ENCODE measurements around the gene KCNT1. TPM values are rescaled to one million over a fixed set of nuclear protein-coding genes. Genes with fewer than 3 reads are reported as not detected.
A peak's percentile ranks its signal among the peaks of the same experiment; 100 is the strongest.
"Not testable (repeated sequence)": the region's sequence is repeated elsewhere in the genome, so short reads cannot be mapped to it uniquely, and the experiment has no call there.

Gene KCNT1
- total RNA-seq: under 0.01 TPM in 1 of 2 replicates, not detected in the other

DNA sequence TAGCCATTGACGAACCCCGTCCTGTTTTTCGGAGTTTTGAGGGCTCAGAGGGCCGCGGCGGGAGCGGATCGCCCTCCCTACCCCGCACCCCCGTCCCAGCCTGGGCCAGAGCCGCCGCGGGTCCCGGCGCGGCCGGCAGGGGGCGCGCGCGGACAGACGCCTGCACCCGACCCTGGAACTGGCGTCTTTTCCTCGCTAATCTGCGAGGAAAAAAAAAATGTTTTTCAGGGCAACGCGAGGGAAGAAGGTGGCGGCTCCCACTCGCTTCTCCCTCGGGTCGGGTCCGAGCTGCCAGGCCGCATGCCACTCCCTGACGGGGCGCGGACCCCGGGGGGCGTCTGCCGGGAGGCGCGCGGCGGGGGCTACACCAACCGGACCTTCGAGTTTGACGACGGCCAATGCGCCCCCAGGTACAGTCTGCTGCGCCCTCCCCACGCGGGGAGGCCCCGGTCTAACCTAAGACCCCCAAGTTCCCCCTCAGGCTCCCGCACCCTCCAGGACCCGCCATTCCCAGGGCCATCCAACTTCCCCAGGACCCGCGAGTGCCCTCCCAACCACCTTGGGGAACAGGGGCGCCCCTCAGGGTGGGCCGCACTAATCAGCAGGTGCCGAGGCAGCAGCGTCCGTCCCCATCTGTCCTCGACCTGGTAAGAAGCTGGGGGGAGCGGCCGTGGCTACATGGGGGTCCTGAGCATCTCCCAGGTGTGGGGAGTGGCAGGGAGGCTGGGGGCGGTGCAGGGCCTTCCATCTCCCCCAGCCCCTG is at the start of gene KCNT1:
TSS of gene KCNT1 (plus strand) at position 227 of the 763 bp plus-strand sequence. CDS start at position 301, 74 bp downstream.
- DNase-seq (ENCODE audit: low read depth in 2 of 2): peak; percentile 36 to 53

DNA sequence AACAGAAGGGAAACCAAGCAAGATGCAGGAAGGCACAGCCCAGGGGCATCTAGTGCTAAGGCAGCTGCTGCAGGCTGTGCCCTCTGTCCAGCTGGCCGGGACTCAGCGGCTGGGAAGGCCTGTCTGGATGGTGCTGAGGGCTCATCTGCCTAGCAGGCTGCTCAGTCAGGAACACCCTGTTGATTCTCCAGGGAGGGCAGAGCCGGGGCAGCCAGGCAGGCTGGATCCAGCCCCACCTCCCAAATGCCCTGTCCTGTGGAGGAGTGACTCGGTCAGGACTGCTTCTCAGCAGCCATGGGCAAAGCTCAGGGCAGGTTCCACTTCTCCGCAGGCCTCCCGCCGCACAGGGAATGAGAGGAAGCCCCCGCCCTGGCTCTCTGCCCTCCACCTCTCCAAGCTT is 46.7 kb upstream of the KCNT1 start:
- no peak for DNase-seq (ENCODE audit: low read depth in 2 of 2)

DNA sequence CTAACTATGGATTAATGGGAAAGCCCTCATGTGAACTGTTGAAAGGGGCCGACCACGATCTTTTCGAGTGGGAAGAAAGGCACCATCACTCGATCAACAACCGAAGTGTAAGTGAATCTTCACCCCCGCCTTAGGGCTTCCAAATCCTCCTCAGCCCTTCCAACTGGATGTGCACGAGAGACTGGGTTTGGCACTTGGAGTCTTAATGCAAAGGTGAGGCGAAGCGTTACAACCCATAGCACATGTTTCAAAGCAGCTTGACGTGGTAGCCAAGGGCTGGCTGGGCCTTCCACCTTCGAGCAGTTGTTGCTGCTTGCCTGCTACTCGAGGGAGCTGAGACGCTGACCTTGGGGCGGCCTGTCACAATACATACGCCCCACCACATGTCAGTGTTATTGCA is 44.6 kb upstream of the KCNT1 start:
- no peak for DNase-seq (ENCODE audit: low read depth in 2 of 2)

DNA sequence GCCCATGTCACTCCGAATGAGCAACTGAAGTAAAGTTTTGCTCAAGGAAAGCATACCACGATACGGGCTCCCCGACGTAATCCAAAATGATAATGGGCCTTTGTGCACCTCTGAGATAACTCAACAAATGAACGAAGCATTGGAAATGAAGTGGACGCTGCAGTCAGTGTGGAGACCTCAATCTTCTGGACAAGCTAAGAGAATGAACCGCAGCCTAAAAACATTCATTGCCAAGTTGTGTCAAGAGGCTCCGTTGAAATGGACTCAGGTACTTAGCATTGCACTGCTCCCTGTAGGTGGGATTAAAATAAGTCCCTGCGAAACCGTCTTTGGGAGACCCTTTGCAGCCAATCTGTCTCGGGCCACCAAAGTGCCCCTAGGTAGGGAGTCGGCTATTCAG is 42.7 kb upstream of the KCNT1 start:
- DNase-seq (ENCODE audit: low read depth in 2 of 2): no peak

DNA sequence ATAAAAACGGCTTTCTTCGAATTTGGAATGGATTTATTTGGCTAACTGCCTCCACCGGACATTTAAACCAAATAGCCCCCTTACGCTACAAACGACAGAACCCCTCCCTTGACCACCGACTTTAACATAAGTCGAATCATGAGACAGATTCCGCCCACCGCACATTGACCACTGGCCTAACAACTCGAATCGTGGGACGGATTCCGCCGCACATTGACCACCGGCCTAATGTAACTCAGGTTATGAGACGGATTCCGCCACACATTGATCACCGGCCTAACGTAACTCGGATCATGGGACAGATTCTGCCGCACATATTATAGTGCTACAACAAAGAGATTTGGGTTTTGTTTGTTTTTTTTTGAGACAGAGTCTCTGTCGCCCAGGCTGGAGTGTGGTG is 41.6 kb upstream of the KCNT1 start:
- DNase-seq (ENCODE audit: low read depth in 2 of 2): no peak

DNA sequence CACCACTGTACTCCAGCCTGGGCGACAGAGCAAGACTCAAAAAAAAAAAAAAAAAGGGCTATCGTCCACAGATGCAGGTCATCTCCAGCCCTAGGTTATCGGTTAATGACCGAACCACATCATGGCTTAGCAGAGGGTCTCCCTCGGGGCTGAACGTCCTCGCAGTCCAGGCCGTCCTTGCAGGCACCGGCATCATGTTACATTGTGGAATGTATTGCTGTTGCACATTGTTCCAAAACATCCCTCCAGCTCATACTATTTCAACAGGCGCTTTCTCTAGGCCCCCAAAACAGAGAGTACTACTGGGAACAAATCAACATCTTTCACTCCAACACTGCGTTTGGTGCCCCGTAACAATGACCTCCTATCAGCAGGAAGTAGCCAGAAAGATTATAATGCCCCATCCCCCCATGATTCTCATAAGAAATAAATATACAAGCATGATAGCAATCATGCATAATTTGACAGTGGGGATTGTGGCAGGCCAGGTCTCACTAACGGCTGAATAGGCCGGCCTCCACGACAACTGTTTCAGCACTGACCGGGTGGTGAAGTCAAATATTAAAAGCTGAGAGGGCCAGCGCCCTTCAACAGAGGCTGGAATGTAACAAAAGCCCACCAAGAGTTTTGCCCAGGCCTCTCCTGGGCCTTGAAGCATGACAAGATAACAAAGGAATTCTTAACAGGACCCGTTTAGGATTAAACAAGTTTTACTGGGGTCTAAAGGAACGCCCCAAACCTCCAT is 40.0 kb upstream of the KCNT1 start:
- DNase-seq (ENCODE audit: low read depth in 2 of 2): no peak

DNA sequence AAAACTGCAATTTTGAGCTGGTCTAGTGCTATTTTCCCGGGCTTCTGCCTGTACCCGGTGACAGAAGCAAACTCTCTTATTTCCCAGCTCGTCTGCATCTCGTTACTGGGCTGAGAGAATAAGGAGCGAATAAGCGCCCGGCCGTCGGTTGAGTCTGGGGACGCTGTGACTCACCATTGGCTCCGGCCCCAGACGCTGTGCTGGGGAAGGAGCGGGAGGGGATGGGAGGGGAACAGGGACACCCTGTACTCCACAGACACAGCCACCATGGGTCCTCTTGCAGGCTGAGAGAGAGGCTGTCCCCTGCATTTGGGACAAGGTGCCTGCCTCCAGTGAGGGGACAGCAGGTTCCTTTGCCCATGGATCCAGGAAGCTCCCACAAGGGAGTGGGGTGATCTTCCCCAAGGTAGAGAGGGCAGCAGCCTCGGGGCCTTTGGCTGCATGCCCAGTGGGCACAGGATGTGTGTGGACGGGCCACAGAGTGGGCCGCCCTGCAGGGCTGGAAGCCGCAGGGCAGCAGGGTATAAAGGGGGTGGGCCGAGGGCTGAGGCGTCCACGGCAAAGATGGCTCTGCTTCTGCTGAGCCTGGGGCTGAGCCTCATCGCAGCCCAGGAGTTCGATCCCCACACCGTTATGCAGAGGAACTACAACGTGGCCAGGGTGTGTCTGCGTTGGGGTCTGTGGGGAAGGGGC is 39.1 kb upstream of the KCNT1 start, which contains the start of gene LCN9:
TSS of gene LCN9 (plus strand) at position 552 of the 693 bp plus-strand sequence. CDS start at position 565, 13 bp downstream.
- DNase-seq (ENCODE audit: low read depth in 2 of 2): no peak

DNA sequence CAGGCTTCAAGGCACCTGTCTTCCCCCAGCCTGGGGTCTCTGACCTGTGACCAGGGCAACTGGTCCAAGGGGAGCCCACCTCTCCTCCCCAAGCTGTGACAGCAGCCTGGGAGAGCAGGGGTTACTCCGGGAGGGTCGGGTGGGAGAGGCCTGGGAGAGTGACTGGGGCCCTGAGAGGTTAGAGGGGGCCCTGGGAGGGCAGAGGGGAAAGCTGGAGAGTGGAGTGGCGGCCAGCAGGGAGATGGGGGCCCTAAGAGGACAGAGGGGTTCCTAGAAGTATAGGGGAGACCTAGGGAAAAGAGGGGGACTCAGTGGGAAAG is 38.6 kb upstream of the KCNT1 start:
- DNase-seq (ENCODE audit: low read depth in 2 of 2): no peak

DNA sequence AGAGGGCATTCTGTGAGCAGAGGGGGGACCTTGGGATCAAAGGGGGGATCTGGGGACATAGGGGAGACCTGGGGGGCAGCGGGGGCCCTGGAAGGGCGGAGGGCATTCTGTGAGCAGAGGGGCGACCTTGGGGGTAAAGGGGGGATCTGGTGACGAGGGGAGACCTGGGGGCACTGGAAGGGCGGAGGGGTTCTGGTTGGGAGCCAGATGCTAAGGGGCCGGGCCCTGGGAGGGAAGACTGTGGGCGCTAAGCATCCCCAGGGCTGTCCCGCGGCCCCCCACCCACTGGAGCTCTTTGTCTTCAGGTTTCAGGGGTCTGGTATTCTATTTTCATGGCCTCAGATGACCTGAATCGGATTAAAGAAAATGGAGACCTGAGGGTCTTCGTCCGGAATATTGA is 38.1 kb upstream of the KCNT1 start:
- no peak for DNase-seq (ENCODE audit: low read depth in 2 of 2)

DNA sequence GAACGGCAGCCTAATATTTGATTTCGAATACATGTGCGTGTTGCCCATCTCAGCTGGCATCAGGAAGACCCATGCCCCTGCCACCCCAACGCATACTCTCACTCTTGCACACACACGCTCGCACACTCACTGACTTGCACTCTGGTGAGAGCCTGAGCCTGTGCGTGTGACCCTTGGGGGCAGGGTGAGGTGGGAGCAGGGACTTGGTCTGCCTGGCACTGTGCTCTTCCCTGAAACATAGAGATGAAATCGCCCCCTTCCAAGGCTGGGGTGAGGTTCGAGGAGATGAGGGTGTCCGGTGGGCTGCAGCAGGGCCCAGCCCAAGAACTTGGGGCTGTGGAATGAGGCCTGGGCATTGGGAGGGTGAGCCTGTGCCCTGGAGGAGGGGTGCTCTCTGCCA is 37.7 kb upstream of the KCNT1 start:
- no peak for DNase-seq (ENCODE audit: low read depth in 2 of 2)

DNA sequence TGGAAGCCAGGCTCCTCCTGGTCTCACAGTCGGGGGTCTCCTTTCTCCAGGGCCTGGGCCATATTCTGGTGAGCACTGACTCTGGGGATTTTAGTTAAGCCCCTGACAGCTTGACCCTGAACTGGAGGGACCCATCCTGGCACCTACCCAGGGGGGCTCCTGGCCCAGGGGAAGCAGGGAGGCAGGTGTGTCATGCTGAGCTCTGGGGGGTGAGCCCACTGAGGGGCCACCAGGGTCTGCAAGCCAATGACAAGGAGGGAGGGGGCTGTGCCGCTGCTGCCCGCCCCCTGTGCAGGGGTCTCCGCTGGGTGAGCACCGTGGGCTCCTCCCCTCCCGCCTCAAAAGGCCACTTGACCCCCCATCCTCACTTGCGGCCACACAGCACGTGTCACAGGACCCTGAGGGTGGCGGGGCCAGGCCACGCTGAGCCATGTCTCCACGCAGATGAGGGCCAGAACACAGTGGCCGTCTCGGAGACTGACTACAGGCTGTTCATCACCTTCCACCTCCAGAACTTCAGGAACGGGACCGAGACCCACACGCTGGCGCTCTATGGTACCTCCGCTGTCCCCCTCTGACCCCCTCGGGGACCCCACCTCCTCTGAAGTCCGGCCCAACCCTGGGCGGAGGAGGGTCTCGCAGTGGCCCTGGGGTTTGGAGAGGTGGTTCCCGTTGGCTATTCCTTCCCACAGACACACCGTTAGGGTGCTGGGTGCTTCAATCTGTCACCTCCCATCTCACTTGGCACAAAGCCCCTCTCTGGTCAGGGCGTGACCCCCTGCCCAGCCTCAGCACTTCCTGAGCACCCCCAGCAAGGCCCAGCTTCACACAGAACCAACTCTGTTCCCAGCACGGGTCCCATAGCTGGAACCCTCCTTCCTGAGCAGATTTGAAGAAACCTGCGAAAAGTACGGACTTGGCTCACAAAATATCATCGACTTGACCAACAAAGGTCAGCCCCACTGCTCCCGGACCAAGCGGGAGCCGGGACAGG is 36.9 kb upstream of the KCNT1 start:
- no peak for DNase-seq (ENCODE audit: low read depth in 2 of 2)

DNA sequence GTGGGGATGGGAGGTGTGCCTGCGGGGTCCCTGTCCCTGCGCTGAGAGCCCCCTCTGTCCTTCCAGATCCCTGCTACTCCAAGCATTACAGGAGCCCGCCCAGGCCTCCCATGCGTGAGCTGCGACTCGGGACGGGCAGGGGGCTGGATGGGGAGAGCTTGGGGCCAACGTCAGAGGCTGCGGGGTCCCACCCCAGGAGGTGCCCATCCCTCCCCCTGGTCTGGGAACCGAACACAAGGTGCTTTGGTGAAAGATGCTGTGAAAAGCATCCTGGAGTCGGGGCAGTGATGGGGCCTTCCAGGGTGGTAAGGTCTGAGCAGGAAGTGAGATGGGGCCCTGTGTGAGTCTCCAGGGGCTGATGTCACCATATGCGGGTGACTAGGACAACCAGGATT is 36.2 kb upstream of the KCNT1 start:
- no peak for DNase-seq (ENCODE audit: low read depth in 2 of 2)

DNA sequence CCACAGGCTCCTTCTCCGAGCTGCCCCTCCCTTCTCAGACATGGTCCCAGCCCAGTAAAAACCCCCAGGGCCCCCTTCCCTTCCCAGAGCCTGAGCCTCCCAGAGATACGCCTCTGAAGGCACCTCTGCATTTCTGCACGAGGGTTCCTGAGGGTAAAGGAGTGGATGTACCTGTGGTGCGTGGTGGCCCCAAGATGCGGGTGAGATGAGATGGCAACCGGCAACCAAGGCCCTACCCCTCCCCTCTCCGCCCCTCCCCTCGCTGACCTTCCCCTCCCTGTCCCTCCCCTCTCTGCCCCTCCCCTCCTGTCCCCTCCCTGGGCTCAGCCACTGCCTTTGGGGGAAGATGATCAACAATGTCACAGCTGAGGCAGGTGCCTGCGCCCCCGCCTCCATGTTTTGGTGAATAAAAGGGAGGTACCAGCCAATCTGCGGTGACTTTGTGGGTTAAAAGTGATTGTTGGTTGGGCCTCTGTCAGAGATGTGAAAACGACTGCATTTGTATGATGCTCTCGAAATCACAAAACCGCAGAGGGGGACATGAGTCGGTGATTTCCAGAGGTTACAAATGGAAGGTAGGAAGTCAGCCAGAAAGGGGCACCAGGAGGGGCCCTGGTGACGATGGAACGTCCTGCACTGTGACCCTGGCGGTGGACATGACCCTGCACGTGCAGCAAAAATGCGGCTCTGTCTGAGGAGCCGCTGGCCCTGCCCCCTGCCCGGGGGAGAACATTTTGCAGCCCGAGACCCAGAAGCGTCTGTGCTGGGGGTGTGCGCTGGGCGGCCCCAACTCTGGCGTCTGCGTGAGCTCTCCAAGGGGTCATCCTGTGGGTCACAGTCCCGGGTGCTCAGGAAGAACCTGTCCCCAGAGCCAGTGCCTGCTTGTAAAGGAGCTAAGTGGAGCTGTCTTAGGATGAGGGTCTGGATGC is 35.2 kb upstream of the KCNT1 start:
- no peak for DNase-seq (ENCODE audit: low read depth in 2 of 2)

DNA sequence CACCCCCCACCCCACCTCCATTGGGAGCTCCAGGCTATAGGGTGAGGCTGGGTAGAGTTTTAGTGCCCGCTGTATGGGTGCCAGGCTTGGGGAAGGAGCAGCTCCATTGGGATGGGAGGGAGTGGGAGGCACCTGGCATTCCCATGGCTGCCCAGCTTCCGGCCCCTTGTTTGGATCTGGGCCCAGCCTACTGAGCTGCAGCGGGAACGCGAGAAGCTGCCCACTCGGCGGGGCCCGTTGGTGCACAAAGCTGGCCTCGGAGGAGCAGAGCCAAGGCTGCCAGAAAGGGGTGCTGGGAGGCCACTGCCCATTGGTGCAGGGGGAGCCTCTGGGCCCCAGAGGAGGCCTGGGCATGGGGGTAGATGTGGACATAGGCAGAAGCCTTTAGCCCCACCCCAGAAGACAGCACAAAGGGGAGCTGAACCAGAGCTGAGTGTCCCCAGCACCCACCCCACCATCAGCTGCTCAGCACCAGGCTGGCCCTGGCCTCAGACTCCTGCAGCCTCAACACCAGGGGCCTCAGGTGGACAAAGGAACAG is 34.5 kb upstream of the KCNT1 start:
- DNase-seq (ENCODE audit: low read depth in 2 of 2): no peak

DNA sequence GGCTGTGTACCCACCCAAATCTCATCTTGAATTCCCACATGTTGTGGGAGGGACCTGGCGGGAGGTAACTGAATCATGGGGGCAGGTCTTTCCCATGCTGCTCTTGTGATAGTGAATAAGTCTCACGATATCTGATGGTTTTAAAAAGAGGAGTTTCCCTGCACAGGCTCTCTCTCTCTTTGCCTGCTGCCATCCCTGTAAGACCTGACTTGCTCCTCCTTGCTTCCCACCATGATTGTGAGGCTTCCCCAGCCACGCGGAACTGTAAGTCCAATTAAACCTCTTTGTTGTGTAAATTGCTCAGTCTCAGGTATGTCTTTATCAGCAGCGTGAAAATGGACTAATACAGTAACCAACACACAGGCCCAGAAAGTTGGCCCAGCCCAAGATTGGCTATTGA is 33.0 kb upstream of the KCNT1 start:
- DNase-seq (ENCODE audit: low read depth in 2 of 2): not testable (repeated sequence)

DNA sequence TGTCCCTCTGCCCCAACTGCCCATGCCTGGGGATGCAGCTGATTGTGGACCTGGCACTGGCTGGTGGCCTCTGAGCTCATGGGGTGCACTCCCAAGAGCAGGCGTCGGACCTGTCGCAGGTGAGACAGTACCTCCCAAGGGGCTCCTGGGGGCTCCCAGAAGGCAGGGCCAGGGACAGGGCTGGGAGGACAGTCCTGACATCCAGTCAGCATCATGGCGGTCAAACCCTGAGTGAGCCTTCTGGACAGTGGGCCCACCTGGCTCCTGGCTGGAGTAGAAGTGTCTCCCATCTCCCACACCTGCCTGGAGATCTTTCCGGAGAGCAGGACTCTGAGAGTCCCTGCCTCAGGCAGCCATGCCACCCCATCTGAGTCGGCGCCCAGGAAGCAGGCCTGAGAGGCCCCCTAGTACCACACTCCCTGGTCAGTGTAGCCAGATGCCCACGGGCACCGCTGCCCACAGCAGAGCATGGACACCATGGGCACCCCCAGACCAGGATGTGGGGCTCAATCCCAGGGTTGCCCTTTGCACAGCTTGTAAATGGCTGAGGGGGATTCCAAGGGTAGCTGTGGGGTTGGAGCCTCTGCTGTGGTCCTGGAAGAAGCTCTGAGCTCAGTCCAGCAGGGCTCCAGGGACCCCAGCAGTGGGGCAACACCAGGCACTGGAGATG is 32.2 kb upstream of the KCNT1 start:
- DNase-seq (ENCODE audit: low read depth in 2 of 2): no peak

DNA sequence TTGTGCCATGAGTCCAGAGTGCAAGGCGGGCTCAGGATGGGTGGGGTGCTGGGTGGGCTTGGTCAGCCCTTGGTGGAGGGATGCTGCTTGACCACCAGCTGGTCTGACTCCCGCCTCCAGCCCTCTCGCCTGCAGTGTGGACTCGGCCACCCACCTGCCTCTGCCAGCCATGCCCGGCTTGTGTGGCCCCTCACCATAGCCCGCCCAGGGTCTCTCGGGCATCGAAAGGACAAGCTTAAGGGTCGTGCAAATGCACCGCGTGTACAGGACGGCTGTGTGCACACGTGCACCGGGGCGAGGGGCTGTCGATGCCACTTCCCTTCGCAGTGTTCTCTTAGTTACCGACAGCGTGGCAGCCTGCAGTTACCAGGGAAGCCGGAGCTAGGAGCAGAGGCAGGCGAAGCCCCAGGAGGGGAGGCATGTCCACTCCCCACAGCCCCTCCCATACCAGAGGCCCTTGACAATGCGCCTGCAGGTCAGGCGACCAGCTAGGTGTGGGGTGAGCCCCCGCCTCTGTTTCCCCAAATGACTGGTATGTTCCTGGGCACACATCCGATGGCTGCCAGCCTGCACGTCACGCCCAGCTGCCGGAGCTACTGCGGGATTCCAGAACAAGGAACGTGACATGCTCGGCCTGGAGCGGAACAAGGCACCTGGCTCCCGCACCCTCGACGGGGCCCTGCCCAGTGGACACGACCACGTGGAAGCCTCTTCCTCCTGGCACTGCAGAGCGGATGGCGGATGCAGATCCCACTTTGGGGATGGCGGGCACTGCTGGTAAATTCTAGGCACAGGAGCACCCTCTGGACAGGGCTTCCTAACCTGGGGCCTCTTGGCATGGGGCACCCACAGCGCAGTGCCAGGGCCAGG is 31.0 kb upstream of the KCNT1 start:
- no peak for DNase-seq (ENCODE audit: low read depth in 2 of 2)

DNA sequence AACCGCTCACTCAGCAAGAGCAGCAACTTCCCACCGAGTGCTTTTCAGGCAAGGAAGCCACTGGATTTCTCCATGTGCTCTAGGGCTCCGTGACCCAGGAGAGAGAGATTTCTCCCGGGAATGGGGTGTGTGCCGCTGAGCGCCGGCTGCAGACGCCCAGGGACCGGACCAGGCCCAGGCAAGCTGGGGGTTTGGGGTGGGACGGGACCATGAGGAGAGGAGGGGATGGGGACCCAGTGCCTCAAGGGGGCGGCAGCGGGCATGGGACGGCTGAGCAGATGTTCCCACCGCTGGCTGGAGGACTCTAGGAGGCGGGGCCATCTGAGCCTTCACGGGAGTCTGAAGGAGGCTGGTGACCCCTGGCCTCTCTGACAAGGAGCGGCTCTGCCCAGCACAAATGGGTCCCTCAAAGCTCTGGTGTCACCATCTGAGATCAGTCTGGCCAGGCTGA is 30.4 kb upstream of the KCNT1 start:
- no peak for DNase-seq (ENCODE audit: low read depth in 2 of 2)
